Tibial nerve (tissue), 3 donors: ENCODE results near the gene RAB1B.

Experiments used
- CTCF ChIP-seq, 5 experiments: fragments of 200-600 bp in 3 of 5; fragments of 450-650 bp in 2 of 5; sonication (generic) in 3 of 5; IDR thresholded peaks; one replicate each; pipeline ENCODE4 v1.5.1; 2016 to 2019; ENCODE audit warnings: antibody characterized with exemption in 5 of 5, mild to moderate bottlenecking in 3 of 5, moderate library complexity in 2 of 5
- POLR2A ChIP-seq, 2 donors: fragments of 450-650 bp; IDR thresholded peaks; one replicate each; pipeline ENCODE4 v1.6.1; 2017; ENCODE audit warnings: antibody characterized with exemption in 2 of 2, mild to moderate bottlenecking in 2 of 2, moderate library complexity in 2 of 2

- no peak for TF ChIP-seq CTCF (IDR thresholded peaks at IDR 0.05)
- TF ChIP-seq POLR2A (IDR thresholded peaks at IDR 0.05) = no peak
These were observed 48.4 kb upstream of the RAB1B start for GRCh38 chr11:66219846-66220565.
